COR-L47 (cell line): ENCODE data around the gene ENO3.

Experiments used
- DNase-seq: peaks from one replicate; lab custom pipeline; 2025; lab: John Stamatoyannopoulos, UW

ENO3 gene

GRCh38 chr17:4937553-4937952 is 13.4 kb upstream of the ENO3 start:
- no peak for DNase-seq

GRCh38 chr17:4938069-4938491 is 12.8 kb upstream of the ENO3 start:
- DNase-seq: no peak

GRCh38 chr17:4938688-4939545 is 12.0 kb upstream of the ENO3 start:
- no peak for DNase-seq

- DNase-seq: no peak
These were observed 11.4 kb upstream of the ENO3 start for GRCh38 chr17:4939546-4939795.

GRCh38 chr17:4939796-4940554 is 10.9 kb upstream of the ENO3 start, which contains the start of the genes RNF167 and SLC25A11:
TSS of gene RNF167 (plus strand) at chr17:4940268. CDS start at chr17:4940910, 642 bp downstream.
TSS of gene SLC25A11 (minus strand) at chr17:4940046. CDS start at chr17:4939910, 136 bp downstream.
- peak; percentile 93 for DNase-seq

GRCh38 chr17:4940555-4941318 is 10.2 kb upstream of the ENO3 start:
- DNase-seq: no peak

GRCh38 chr17:4941319-4941610 is 9.7 kb upstream of the ENO3 start:
- no peak for DNase-seq

GRCh38 chr17:4942760-4943508 is 8.0 kb upstream of the ENO3 start:
- DNase-seq: no peak

GRCh38 chr17:4944163-4944553 is 6.8 kb upstream of the ENO3 start:
- DNase-seq: no peak

GRCh38 chr17:4944554-4945175 is 6.3 kb upstream of the ENO3 start:
- DNase-seq: no peak

- no peak for DNase-seq
These were observed 5.6 kb upstream of the ENO3 start for GRCh38 chr17:4945176-4945943.

- DNase-seq: no peak
These were observed 5.0 kb upstream of the ENO3 start for GRCh38 chr17:4945944-4946280.

GRCh38 chr17:4946312-4946976 is 4.5 kb upstream of the ENO3 start:
- DNase-seq: no peak

- no peak for DNase-seq
These were observed 3.9 kb upstream of the ENO3 start for GRCh38 chr17:4947010-4947410.

- DNase-seq: no peak
These were observed 3.3 kb upstream of the ENO3 start for GRCh38 chr17:4947411-4948165.

- peak; percentile 54 for DNase-seq
These were observed 2.6 kb upstream of the ENO3 start, which contains the start of gene PFN1 for GRCh38 chr17:4948166-4948930. TSS of gene PFN1 (minus strand) at chr17:4948530. CDS start at chr17:4948394, 136 bp downstream.

GRCh38 chr17:4948931-4949320 is 2.0 kb upstream of the ENO3 start:
- peak; percentile 66 for DNase-seq

- DNase-seq: no peak
These were observed 1.4 kb upstream of the ENO3 start for GRCh38 chr17:4949321-4950074.
